Measurements from ENCODE around the gene TUBGCP3.
"Not testable (repeated sequence)": the region's sequence is repeated elsewhere in the genome, so short reads cannot be mapped to it uniquely, and the experiment has no call there.

The TUBGCP3 gene

DNA sequence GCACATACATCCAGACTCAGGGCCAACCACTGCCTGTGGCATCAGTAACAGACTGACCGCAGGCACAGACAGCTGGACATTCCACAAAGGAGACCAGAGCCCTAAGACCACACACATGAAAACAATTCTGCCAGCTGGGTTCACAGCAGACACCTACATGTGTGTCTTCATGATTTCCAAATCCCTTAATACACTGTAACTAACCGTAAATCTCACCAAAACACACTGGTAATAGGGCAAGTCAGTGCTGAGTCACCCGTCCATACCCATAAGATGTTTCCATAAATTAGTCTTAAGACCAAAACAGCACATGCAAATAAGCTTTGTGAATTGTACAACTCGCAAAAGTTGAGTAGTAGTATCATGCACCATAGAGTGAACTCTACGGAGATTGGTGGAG lies 65.4 kb downstream of the TUBGCP3 start:
- no peak for DNase-seq

DNA sequence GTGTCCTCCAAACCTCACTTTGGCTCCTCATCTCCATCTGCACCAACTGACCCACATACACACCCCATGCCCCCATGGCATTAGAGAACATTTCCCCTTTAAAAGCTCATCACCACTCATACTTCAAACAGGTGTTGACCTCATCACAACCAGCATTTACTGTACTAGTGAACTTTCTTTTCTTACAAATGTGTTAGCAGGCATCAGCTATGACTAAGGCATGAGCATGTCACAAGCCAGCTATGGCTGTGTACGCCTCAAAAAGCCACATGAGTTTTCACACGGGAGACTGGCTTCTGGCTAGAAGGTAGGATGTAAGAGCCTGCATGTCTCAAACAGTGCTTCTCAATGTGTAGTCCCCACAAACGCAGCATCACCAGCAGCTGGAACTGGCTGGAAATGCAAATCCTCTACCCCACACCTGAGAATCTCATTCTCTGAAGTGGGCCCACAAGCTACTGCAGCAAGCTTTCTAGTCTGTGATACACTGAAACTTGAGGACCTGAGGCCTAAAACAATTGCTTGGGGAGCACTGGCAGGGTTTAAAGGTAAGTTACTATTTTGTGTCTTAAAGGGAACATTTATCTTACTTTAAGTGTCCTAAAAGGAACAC lies 66.8 kb downstream of the TUBGCP3 start:
- no peak for DNase-seq

DNA sequence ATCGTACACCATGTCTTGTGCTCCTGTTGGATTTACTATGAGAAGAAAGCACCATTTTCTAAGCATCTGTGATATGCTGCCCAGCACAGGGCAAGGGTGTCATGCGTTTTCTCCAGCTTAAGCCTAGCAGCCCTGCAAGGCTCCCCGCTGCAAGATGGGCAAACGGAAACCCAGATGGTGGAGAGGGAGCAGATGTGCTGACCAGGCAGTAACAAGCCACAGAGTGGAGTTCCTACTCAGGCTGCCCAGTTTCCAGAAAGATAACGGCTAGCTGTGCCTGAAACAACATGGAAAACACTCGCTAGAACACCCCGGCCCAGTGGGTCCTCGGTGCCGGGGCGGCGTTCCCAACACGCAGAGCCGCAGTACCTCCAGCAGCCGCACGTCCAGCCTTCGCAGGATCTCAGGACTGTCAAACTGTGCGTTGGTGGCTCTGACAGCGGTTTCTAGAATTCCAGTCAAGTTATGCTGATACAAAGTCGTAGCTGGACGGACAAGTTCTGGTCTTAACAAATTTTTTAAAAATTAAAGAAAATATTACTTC lies 68.4 kb downstream of the TUBGCP3 start:
- no peak for DNase-seq

DNA sequence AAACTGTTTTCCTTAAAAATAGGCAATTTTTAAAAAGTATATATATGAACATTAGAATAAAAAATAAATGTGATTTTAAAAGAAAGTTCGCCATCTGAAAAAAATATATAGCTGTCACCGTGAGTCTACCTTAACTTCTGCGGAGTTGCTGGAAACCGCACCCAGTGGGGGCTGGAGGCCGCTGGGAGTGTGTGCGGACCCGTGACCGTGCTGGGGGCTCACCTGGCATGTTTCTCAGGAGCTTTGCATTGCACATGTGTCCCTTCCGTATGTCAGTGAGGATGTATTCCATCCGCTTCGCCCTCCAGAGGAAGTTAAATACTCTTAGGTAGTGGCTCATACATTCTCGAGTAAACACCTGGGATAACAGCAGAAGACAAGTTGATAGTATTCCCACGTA lies 71.7 kb downstream of the TUBGCP3 start:
- no peak for DNase-seq

DNA sequence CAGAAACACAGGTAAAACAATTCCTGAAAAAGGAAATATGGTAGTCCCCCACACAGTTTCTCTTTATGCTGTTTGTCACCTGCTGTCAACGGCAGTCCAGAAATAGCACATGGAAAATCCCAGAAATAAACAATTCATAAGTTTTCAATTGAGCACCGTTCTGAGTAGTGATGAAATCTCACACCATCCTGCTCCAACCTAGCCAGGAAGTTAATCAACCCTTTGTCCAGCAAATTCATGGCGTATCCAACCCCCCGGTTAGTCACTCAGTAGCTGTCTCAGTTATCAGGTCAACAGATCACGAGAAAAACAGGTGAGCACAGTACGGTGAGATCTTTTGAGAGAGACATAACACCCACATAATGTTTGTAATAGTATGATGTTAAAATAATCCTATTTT lies 74.2 kb downstream of the TUBGCP3 start:
- no peak for DNase-seq

DNA sequence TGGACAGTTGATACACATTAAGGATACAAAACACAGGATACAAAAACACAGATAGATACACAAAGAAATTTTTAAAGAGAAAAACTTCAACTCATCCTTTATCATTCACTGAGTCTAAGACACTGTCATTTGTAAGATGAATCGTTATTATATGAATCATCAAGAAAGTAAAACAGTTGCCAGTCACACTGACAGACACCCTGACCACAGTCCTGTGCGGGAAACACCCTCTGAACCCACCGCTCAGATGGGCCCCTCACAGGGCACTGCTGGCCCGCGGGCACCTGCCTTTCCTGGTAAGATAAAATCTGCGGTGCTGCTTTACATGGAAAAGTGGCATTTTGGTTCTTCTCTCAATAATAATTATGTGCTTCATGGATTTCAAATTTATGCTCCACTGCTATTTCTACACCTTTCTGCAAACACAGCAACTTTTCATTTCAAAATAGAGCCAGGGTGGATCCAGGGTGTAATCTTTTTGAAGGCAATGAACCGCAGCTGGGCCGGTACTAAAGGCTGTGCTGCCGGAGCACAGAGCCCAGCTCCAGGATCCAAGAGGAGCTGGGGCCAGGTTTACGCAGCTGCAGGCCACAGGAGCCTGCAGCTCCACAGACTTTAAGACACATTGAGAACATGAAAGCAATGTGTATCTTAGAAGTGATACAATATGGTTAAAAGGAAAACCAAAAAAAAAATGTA lies 76.8 kb downstream of the TUBGCP3 start:
- no peak for DNase-seq

DNA sequence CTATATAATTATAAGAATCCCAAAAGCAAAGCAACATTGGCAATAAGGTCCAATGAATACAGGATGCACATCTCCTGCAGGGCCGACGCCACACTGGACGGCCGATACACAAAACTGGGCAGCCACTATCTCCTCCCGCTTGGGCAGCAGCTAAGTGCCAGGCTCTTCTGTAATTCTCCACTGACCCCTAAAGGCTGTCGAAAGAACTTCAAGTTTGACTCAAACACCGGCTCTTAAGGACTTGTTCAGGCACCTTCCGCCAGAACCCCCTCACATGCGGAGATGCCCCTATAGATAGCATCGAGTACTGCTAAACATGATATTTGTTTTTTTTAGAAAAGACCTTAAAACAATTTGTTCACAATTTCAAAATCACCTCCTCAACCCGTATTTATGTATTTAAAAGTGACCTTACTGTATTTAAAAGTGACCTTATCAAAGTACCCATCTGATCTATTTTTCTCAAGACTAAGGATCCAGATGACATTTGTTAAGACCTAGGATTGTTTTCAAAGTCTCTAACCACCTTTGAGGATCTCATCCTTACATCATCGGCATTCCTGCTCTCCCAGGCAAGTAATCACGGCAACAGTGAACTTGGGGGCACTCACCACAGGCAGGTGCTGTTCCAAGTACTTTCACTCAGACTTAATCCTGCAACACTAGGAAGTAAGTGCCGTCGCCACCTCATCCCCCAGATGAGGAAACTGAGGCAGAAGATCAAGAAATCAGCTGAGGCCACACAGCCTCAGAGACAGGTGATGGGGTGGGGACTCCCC lies 77.8 kb downstream of the TUBGCP3 start:
- DNase-seq, result no peak

DNA sequence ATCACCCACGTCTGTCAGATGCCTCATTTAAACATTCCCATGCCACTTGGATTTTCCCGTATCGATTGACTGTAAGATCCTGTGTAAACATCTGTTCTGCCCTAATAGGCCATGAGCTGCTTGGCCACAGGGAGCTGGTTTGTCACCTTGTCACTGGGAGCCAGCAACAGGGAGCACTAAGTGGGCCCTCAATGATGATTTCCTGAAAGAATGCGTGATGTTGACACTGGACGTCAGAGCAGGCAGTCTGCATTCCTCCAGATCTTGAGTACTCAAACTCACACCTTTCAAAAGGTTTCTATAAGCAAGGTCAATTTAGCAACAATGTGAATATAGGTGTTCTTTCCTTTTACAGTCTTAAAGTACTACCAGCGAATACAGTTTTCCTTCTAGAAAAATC lies 78.8 kb downstream of the TUBGCP3 start:
- no peak for DNase-seq

DNA sequence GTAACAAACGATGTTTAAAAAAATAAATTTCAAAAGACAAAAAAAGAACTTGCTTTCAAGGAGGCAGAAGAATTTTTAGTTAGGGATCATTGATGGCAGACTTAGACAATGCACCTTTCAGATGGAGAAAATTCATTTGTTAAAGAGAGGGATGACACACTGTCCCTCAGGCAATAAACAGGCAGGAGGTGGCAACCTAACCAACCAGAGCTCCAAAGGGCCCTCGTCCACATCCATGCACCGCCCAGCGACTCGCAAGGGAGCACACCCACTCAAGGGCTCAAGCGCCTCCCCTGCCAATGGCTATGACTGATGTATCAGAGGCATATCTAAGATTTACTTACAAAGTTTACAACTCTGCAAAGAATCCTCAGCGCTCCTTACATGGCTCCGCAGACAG lies 81.9 kb downstream of the TUBGCP3 start:
- DNase-seq, result no peak

DNA sequence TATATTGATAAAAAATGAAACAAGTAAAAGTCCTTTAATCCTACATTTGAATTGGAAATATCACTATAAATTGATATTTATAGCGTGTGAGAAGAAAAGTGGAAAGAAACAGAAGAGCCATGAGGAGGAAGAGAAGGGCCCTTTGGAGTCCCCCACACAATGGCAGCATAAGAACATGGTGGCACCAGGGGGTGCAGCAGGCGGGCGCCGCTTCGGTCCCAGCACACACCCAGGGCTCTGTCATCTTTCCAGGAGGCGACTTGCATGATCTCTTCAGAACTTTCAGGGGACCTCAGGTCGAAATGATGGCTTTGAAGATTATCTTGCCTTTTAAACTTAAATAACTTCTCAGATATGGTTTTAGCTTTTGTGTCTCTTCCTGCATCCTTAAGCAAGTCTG lies 91.8 kb downstream of the TUBGCP3 start:
- DNase-seq, result no peak

DNA sequence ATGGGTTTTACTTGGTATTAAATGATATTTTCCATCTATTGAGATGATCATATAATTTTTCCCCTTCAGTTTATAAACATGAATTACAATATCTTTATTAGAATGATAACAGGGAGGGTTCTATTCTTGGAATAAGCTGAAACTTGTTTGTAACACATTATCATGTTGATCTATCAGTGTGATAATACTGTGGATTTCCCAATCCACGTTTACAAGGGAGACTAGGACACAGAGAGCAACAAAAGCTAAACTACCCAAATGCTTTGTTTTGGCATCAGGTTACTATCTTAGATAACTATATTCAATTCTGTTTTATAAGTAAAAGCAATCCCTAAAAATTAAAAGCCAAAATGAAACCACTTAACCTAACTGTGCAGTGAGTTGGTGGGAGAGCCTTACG lies 92.5 kb downstream of the TUBGCP3 start:
- DNase-seq, result no peak

DNA sequence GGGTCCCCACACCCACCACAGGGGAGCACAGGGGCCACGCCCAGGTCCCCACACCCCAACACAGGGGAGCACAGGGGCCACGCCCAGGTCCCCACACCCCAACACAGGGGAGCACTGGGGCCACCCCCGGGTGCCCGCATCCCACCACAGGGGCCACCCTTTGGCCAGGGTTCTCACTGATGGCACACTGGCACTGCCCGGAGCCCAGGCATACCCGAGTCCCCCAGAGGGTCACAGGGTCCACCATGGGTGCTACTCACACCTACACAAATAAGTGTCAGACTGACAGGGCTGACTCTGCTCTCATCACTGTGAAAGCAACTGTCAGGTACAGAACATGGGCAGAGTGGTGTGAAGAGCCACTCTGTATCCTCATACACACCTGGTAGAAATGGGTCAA lies 98.8 kb downstream of the TUBGCP3 start:
- DNase-seq, result no peak

DNA sequence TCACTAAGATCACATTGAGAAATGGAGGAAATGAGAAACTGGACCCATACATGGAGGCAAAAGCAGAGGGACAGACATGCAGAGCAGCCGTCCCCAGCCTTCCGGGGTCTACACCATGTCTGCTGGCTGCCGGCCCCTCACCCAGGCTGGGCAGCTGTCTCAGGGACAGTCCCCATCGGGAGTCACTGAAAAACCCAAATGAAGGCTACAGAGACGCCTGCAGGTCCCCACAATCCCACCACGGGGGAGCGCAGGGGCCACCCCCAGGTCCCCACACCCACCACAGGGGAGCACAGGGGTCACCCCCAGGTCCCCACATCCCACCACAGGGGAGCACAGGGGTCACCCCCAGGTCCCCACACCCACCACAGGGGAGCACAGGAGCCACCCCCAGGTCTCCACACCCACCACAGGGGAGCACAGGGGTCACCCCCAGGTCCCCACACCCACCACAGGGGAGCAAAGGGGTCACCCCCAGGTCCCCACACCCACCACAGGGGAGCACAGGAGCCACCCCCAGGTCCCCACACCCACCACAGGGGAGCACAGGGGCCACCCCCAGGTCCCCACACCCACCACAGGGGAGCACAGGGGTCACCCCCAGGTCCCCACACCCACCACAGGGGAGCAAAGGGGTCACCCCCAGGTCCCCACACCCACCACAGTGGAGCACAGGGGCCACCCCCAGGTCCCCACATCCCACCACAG lies 99.5 kb downstream of the TUBGCP3 start:
- DNase-seq, result not testable (repeated sequence)

DNA sequence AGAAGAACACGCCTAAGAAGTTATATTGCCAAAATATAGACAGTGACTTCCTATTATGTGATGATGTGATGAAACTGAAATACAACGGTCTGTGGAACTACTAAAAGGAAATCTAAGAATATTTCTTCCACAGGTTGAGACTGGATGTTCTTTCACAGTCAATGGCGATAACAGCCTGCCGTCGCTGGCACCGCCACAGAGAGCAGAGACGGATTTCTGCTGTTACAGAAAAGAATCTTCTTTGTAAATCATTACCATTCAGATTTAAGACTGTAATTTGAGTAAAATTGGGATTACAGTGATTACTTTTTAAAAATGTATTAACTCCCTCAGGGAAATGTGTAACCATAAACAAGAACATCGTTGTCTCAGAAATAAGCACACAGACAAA lies 100.8 kb downstream of the TUBGCP3 start:
- no peak for DNase-seq

DNA sequence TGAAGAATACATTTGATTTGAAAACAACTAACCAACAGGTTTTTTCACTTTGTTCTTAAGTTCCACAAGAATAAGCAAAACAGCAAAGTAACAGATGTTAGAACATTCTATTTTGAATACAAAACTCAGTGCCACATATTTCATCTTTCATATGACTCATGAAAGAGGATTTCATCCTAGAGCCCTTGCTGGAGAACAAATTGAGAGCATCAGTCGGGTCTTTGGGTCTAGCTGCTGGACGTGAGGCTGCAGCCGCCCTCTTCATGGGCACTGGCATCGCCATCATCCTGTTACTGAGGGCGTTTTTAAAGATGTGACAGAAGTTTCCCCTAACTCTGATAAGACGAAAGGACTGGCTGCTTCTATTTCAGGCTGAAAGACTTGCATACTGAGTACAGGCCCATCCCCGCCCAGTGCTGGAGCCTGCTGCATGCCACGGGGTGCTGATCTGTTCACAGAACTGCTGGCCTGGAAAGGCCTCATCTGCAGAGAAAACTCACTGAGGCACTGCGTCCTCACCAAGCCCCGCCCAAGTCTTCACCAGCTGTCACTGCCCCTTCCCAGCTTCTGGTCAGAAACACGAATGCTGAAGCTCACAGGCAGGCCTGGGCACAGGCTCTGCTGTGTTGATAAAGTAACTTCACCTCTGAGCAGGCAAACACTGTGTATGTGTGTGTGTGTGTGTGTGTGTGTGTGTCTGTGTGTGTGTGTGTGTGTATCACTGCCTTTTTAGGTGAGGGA lies 101.4 kb downstream of the TUBGCP3 start:
- no peak for DNase-seq

DNA sequence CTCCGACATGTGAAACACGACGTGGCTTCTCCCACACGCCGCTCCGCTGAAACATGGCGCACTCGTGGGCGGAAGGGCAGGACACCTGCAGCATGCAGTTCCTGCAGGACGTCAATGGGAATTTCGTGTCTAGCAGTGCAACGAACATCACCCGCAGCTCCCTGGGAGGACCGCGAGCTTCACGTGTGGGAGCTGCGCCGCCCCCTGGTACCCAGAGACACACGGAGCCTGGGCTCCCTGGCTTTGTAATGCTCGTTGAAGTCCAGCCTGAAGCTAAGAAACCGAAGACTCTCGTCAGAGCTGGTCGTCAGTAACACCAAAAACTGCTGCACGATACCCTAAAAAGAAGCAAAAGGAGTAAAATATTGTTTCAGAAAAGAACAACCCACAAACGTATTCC lies 102.1 kb downstream of the TUBGCP3 start:
- DNase-seq, result not testable (repeated sequence)

DNA sequence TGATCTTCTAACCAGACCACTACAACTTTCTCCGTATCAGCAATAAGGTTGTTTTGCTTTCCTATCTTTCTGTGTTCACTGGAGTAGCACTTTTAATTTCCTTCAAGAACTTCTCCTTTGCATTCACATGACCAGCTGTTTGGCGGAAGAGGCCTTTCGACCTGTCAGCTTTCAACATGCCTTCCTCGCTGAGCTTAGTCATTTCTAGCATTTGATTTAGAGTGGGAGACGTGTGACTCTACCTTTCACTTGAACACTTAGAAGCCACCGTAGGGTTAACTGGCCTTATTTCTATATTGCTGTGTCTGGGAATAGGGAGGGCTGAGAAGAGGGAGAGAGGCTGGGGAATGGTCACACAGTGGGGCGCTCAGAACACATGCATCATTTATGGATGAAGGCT lies 104.7 kb downstream of the TUBGCP3 start:
- DNase-seq, result no peak

DNA sequence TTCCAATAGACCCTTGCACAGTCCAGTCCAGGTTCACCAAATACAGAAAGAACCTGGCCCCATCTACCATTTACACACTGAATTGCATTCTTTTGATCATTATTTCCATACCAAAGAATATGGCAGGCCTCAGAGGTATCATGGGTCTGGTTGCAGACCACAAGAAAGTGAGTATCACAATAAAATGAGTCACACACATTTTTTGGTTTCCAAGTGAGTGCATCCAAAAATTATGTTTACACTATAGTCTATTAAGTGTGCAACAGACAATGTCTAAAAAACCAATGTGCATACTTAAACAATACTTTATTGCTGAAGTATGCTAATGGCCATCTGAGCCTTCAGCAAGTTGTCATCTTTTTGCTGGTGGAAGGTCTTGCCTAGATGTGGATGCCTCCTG lies 106.5 kb downstream of the TUBGCP3 start:
- DNase-seq, result no peak

DNA sequence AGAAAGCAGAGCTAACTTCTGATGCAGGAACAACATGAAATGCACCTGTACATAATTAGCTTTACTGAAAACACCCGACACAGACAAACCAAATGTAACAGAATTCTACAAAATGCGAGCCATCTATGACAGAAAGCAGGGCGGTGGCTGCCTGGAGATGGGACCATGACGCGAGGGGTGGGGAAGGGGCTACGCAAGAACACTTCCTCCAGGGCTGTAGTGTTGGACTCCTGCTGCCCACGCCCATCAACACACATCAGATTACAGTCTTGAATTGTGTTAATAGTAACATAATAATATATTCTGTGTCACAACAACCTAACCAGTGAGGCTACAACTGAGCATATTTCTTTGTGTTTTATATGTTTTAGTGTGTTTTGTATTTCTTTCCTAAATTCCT lies 108.6 kb downstream of the TUBGCP3 start:
- no peak for DNase-seq

DNA sequence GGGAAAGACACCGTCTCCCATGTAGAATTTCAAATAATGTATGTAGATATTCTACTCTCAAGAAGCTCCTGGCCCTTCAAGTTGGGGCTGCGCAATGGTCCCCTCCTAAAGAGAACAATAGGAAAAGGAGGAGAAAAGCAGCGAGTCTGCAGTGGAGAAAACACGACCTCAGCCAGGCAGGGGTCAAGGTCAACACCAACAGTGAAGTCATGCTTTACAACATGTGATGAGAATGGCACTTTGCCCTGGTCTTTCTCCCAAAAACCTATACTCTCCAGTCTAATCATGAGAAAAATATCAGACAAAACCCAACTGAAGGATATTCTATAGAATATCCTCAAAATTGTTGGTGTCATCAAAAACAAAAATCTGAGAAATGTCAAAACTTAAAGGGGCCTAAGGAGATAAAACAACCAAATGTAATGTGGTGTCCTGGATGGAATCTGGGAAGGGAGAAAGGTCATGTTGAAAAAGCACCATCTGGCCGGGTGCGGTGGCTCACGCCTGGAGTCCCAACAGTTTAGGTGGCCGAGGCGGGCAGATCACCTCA lies 110.8 kb downstream of the TUBGCP3 start:
- DNase-seq, result no peak

DNA sequence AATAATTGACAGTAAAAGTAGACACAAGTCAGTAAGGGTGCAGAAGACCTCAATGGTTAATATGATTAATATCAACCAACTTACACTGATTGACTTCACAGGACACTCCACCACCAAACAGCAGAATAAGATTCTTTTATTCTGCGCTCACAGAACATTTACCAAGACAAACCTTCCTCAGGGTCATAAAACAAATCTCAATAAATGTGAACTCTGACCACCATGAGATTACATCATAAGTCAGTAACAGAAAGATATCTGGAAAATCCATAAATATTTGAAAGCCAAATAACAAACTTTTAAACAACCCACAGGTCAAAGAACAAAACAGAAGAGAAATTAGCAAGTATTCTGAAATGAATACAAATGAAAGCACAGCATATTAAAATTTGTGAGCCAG lies 112.1 kb downstream of the TUBGCP3 start:
- no peak for DNase-seq

DNA sequence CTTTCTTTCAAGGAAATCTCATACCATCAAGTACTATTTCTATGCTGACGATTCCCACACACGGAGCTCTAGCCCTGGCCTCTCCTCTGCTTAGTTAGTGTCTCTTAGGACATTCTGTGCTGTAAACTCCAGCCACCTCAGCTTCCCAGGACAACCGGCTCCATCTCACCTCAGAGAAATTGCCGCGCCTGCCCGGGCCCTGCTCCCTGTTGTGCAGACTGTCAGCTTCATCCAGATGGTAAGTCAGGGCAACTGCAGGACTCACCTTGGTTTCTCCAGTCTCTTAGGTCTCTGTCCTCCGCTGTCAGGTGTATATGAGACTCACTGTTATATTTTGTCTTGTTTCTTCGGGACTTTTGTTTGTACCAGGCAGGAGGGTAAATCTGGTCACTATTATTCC lies 113.1 kb downstream of the TUBGCP3 start:
- no peak for DNase-seq
